ENCODE measurements around the gene AUTS2.
A peak's percentile ranks its signal among the peaks of the same experiment; 100 is the strongest.

The AUTS2 gene

GRCh38 chr7:69907720-69908119 lies 309.4 kb downstream of the AUTS2 start:
- no peak for DNase-seq

DNA sequence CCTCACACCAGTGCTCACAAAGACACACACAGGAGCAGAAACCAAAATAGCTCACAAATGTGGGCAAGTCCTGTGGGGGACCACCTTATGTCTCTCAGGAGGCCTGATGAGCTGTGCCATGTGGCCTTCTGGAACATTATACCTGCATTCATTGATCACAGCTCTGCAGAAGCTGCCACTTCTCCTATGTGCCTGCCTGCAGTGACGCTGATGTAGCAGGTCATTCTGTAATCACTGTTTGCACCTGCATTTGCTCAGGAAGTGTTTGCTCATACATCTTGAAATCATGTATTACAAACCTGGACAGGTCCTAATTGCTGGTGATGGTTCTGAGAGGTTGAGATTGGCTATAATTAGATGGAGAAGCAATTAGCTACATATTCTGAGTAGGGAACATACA lies 310.2 kb downstream of the AUTS2 start:
- DNase-seq, result no peak

- no peak for DNase-seq
Measured at GRCh38 chr7:69910150-69910549, 311.9 kb downstream of the AUTS2 start.

DNA sequence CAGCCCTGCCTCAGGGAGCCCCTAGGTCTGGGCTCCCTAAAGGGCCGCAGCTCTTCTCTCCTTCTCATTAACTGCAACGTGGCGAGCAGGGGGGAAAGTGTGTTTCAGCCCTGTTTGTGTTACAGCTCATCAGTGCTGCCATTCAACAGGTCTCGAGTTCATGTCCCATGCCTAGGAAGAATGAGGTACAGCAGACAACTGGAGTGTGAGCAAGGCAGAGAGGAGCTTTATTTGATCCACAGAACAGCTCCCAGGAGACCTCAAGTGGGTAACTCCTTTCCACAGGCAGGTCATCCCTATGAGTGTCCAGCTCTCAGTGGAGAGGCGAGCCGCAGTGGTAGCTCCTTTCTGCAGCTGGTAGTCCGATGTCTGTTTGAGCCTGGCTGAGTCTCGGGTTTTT lies 313.1 kb downstream of the AUTS2 start:
- no peak for DNase-seq

DNA sequence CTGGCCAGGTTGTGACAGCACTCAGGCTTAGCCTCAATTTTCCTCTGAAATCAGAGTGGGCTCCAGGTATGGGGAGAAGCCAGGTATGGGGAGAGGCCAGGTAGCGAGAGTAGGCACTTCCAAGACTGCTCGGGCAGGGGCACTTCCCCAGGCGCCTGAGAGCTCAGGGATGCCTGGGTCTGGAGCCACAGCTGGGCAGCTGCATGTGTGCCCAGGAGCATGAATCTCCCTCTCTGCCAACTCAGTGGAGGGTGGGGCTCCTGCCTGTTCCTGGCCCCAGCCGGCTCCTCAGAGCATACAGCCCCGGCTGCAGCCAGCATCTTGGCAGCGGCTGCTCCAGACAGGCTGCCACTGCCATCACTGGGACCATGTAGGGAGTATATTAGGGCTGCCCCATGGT lies 313.9 kb downstream of the AUTS2 start:
- no peak for DNase-seq

DNA sequence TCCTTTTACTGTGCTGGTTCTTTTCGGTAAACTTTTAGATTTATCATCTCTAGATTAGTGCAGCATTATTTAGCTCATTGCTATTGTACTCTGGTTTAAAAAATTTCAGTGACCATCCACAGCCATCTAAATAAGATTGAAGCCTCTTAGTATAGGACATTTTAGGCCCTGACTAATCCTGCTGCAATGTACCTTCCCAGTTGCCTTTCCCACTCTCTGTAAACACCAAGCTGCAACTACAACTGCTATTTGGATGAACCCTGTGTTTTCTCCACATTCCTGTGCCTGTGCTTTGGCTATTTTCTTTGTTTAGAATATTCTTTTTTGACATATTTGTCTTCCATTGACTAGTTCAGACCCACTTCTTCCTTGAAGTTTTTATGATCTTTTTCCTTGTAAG lies 314.6 kb downstream of the AUTS2 start:
- DNase-seq, result peak; percentile 28

DNA sequence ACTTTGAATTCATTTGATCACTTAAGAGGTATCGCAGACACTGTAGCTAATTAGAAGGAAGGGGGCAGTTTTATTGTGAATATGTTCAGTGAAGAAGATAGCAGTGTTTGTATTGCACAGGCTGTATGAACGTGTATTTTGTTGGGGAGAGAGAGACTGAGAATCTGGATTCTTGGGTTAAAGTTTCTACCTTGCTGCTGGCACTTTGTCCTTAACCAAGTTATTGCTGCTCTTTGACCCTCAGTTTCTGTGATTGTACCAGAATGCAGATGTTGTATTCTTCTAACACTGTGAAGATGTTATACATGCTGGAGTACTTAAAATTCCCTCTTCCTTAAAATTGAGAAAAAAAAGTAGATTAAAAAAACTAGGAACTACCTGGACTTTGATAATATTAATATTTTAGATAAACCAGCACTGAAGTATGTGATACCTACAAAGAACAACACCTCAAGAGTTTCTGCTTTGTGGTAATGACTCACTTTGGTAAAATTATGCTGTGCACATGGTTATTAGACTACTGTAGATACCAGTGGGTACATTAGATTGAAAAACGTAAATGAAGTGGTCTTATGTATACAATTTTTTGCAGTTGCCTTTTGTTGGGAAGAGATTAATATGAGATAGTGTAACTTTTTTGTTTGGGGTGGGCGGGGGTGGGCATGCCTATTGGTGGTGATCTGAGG lies 321.3 kb downstream of the AUTS2 start:
- DNase-seq, result no peak

DNA sequence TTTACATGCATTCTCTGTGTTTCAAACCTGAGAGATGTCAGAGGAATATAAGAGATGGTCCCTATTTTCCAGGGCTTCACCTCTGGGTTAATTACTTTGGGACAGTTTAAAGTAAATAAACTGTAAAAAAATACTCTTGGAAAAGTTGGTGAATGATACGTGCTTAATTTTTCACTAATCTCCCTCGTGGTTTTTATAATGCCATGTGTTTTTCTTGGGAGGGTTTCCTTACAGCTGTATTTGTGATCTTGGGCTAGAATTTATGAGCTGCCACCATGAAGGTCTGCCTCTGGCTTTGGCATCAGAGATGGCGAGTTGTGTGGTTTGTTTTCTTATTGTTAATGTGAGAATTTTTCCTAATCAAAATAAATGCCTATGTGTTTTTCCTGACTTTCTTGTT lies 322.5 kb downstream of the AUTS2 start:
- no peak for DNase-seq

GRCh38 chr7:69922026-69922803 lies 323.9 kb downstream of the AUTS2 start:
- no peak for DNase-seq

DNA sequence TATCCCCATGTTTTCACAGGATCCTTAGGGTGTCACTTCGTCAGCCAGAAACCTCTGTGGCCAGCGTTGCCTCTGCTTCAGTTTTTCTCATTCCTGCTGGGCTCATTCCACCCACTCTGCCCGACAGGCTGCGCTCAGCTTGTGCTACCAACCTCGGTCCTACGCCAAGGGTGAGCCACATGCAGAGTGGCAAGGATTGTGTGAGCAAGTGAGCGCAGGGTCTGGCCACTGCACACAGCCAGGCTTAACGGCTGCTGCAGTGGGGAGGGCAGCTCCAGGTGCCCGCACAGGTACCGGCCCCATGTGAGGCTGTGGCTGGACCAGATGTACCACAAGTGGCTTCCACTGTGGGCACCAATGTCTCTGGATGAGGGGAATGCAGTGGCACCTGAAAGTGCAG lies 329.2 kb downstream of the AUTS2 start:
- DNase-seq, result no peak

DNA sequence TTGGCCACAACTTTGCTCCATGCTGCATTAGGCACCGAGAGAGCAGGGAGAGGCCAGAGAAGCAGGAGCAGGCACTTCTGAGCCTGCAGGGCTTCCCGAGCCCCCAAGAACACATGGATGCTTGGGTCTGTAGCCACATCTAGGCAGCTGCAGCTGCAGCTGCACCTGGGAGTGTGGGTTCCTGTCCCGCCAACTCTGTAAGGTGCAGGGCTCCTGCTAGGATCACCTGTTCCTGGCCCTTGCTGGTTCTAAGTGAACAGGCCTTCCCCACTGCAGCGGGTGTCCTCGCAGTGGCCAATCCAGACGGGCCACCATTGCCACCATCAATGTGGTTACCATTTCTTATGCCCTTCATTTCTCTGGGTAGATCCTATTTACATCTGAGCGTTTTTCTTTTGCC lies 330.3 kb downstream of the AUTS2 start:
- DNase-seq, result no peak

DNA sequence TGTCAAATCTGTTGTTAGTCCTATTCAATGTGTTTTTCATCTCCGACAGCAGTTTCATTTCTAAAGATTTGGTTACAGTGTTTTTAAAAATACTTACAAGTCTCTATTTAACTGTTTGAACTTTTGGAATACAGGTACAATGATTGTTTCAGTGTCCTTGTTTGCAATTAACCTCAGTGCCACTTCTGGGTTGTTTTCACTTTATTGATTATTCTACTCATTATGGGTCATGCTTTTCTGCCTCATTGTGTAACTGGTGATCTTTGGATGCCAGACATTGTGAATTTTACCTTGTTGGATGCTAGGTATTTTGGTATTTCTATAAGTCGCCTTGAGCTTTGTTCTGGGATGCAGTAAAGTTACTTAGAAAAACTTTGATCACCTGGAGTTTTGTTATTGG lies 331.3 kb downstream of the AUTS2 start:
- DNase-seq, result no peak

- peak; percentile 58 for DNase-seq
Measured at GRCh38 chr7:69932034-69932628, 333.9 kb downstream of the AUTS2 start.

DNA sequence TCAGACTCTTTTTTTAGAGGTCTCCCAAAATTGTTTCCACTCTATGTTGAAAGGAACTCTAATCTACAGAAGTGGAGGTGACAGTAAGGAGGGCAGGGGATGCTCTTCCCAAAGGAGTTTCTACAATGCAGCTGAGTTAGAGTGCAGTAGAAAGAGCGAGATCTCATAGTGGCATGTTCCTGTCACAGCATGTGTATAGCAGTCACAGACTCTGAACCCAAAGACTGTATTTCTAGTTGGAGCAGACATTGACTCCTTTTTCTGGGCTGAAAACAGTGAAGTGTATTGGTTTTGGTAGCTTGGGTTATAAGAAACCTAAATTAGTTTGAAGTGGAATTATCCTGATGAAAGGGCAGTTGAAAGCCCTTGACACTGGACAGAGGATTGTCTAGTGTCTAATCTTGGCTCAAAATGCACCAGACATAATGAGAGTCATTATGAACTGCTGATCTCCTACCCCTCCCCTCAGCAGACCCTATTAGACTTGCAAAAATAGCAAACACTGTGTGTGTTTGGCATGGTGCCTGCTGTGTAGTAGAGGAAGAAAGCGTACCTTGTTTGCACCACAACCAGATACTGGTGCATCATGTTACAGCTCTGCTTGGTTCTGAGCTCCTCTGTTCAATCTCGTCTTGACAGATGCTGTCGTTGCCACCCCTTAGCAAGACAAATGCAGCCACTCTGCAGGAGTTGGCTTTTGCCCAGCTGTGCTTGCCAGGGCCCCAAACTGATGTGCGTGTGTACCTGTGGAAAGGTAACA lies 336.0 kb downstream of the AUTS2 start:
- DNase-seq, result no peak

GRCh38 chr7:69935107-69935506 lies 336.8 kb downstream of the AUTS2 start:
- no peak for DNase-seq

- DNase-seq, result no peak
Measured at GRCh38 chr7:69937097-69937496, 338.8 kb downstream of the AUTS2 start.

- DNase-seq, result no peak
Measured at GRCh38 chr7:69939317-69939716, 341.0 kb downstream of the AUTS2 start.

- no peak for DNase-seq
Measured at GRCh38 chr7:69941077-69941651, 342.9 kb downstream of the AUTS2 start.

- DNase-seq, result no peak
Measured at GRCh38 chr7:69942573-69942972, 344.3 kb downstream of the AUTS2 start.

DNA sequence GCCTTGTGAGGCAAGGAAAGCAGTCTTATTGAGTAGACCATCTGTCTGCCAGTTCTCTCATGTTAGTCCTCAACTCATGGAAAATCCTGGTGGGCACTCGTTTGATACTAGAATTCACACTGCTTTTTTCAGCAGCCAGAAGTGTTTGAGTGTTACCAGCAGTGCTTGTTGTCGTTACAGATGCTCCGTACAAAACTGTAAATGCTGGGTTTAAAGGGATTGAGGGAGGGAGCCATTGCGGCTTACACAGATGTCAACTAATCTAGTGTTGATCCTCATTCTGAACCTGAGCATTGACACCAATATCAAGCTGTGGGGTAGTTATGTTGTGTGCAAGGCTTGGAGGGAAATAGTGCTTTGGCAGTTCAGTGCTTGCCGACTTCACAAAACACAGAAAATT lies 348.6 kb downstream of the AUTS2 start:
- DNase-seq, result no peak

DNA sequence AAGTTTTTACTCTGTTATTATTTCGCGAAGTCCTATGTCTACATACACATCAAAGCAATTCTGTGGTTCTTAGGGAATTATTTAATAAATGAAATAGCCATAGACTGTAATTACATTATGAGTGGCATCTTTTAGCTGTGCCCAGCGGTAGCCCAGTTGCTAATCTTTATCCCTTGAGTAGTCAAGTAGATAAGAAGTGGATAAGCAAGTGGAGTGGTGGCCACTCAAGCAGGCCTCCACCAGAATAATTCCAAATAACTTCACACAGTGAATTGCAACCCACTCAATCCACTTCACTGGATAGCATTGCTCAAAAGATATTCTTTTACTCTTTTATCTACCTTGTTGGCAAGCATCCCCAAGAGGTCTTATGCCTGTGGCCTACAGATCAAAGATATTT lies 349.7 kb downstream of the AUTS2 start:
- DNase-seq, result no peak

- no peak for DNase-seq
Measured at GRCh38 chr7:69949122-69949521, 350.8 kb downstream of the AUTS2 start.

DNA sequence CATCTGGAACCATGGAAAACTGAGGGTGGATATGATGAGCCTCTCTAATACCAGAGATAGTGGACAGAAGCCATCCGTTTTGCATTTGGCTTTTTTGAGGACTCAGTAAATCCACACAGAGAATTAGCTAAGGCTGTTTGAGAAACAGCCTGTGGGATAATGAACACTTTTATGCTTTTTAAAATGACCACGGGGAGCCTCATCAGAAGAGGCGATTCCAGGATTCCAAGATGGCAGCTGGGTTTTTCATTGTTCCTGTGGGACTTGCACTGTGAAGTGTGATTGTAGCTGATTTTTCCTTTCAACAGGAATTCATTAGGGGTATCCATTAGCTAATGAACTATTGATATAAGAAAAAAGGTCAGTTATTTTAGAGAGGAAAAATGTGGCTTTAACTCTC lies 353.2 kb downstream of the AUTS2 start:
- DNase-seq, result no peak
